ENCODE measurements around the gene ETNK1.

Gene ETNK1

DNA sequence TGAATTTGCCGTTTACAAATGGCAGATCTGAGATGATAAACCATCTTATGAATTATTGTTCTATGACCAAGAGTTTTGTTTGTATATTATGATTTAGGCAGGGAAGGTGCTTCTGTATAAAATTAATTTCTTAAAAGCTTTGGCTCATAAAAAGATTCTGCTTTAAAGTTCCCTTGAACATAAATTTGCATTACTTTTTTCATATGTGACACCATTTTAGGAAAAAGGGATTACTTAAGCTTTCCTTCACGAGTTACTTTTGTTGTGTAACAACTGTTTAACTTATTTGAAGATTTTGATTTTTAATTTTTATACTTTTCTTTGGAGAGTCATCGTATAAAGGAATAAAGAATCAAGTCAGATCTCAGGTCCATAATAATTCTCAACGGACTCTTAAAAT, 3.3 kb downstream of the ETNK1 start:
- TF ChIP-seq, protein P1, sequence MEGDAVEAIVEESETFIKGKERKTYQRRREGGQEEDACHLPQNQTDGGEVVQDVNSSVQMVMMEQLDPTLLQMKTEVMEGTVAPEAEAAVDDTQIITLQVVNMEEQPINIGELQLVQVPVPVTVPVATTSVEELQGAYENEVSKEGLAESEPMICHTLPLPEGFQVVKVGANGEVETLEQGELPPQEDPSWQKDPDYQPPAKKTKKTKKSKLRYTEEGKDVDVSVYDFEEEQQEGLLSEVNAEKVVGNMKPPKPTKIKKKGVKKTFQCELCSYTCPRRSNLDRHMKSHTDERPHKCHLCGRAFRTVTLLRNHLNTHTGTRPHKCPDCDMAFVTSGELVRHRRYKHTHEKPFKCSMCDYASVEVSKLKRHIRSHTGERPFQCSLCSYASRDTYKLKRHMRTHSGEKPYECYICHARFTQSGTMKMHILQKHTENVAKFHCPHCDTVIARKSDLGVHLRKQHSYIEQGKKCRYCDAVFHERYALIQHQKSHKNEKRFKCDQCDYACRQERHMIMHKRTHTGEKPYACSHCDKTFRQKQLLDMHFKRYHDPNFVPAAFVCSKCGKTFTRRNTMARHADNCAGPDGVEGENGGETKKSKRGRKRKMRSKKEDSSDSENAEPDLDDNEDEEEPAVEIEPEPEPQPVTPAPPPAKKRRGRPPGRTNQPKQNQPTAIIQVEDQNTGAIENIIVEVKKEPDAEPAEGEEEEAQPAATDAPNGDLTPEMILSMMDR (IDR thresholded peaks at IDR 0.05; ENCODE audit: control extremely low read depth, extremely low read depth, low read depth, missing control alignments): no peak
- DNase-seq (ENCODE audit: extremely low spot score): no peak
- POLR2A ChIA-PET: no interaction called here
- CTCF ChIA-PET: interaction anchor here (0.7 to 1.0 kb wide), 3 partner anchors 10 to 84 kb away, joined by 3 read pairs; partner anchors contain the start of gene C2CD5

DNA sequence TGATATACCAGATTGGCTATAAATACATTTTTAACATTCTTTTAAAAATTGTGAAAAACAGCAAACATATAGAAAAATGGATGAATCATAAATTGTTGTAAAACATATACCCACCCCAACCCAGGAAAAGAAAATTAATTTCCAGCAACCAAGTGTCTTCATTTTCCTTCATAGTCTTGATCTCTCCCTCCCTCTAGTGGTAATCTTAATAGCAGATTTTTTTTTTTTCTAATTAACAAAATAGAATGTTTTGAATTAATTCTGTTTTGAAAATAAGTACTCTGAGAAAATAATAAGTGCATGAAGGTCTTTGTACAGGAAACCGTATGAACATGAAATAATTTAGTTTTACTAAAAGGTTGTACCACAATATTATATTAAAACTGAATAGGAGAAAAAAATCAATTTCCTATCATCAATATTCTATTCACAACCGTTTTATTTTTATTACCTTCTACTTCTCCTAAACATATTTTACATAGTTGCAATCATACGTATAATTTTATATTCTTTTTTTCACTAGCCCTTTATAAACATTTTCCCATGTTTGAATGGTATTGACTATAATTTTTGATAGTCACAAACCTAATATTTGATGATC, 7.0 kb downstream of the ETNK1 start:
- TF ChIP-seq, protein P1 (IDR thresholded peaks at IDR 0.05; ENCODE audit: control extremely low read depth, extremely low read depth, low read depth, missing control alignments): no peak
- POLR2A ChIA-PET: no interaction called here
- CTCF ChIA-PET: no interaction called here
- no peak for DNase-seq (ENCODE audit: extremely low spot score)

DNA sequence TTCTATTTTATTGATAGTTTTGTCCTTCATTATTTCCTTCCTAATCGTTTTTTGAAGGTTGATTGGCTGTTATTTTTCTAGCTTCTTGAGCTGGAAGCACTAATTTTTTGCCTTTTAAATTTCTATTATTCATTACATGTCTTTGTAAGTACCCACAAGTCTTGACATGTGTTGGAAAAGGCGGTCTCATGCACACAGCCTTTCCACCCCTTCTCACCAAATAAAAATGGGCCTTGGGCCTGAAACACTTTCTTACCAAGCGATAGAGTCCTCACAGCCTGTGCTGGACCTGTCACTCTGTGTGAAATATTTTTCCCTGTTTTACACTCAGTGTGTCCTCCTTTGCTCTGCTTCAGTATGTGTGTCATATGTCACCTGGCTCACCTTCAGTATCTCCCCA, 9.9 kb downstream of the ETNK1 start:
- TF ChIP-seq, protein P1 (IDR thresholded peaks at IDR 0.05; ENCODE audit: control extremely low read depth, extremely low read depth, low read depth, missing control alignments): no peak
- no peak for DNase-seq (ENCODE audit: extremely low spot score)
- ChIA-PET POLR2A (no interaction called here), CTCF (interaction anchor here (1.0 to 2.3 kb wide), 3 partner anchors 10 to 14 kb away, joined by 3 to 5 read pairs (median 3); partner anchors contain the start of gene ETNK1)

DNA sequence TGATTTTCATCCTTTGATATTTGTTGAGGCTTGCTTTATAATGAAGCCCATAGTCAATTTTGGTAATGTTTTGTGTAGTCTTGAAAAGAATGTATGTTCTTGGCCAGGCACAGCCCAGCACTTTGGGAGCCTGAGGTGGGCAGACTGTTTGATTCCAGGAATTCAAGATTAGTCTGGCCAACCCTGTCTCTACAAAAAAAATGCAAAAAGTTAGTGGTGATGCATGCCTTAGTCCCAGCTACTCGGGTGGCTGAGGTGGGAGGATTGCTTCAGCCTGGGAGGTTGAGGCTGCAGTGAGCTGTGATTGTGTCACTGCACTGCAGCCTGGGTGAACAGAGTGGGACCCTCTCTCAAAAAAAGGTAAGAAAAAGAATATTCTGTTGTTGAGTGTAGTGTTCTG, 10.8 kb downstream of the ETNK1 start:
- ChIA-PET POLR2A (no interaction called here), CTCF (interaction anchor here (0.9 to 2.3 kb wide), 4 partner anchors 10 to 35 kb away, joined by 3 to 5 read pairs (median 4); partner anchors contain the start of gene ETNK1)
- TF ChIP-seq, protein P1 (IDR thresholded peaks at IDR 0.05; ENCODE audit: control extremely low read depth, extremely low read depth, low read depth, missing control alignments): no peak

DNA sequence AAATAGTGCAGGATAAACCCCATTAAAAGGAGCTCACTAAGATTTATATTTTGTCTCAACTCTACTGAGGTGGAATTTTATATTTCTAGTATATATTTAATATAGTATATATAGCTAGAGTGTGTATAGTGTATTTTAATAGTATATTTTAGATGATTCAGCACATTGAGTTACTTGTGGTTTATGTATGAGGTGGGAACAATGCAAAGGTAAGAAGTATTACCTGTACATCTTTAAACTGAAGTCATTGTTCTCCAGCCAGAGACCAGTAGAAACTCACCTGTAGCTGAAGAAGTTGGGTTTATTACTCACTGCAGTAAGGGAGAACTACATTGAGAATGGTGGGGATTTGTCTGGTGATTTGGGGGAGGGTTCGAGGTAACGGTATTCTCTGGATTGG, 15.9 kb downstream of the ETNK1 start:
- TF ChIP-seq, protein P1 (IDR thresholded peaks at IDR 0.05; ENCODE audit: control extremely low read depth, extremely low read depth, low read depth, missing control alignments): no peak
- ChIA-PET POLR2A (no interaction called here), CTCF (interaction anchor here (1.0 to 1.6 kb wide), 5 partner anchors 12 to 181 kb away, joined by 3 read pairs; partner anchors contain the start of gene C2CD5)
- no peak for DNase-seq (ENCODE audit: extremely low spot score)

More for the DNA sequence above, 10.8 kb downstream of the ETNK1 start:
- DNase-seq (ENCODE audit: extremely low spot score): no peak

DNA sequence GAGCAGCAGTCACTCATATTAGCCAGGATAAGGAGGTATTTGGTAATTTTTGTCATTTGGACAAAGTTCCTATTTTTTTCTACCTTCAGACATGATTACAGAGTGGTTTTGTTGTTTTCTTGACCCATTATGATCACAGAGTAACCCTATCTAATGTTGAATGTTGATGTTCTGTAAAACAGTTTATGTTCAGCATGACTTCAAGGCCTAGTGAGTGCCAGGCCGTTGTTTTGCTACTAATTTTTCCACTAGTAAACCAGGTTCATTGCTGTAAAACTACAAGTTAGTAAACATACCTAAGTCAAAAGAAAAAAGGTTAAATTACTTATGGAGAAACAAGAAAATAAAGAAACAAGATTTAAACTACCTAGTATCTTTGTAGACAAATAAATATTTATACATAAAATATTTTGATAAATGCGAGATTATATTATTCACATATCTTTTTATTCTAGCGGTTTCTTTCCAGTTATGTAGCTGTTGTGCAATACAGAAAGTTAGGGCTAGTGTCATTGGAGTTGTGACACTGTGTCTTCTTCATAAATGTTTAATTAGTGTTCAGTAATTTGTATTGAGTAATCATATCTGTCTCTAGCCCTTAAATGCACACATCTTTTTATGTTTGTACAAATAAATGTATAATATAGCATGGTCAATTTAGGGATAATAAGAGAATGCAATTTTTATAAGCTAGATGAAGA, 16.5 kb downstream of the ETNK1 start:
- ChIA-PET CTCF (interaction anchor here (1.6 kb wide), 1 partner anchor 11 kb away, joined by 3 read pairs; no protein-coding TSS in a partner anchor), POLR2A (no interaction called here)
- no peak for DNase-seq (ENCODE audit: extremely low spot score)
- TF ChIP-seq, protein P1 (IDR thresholded peaks at IDR 0.05; ENCODE audit: control extremely low read depth, extremely low read depth, low read depth, missing control alignments): no peak
